Measurements from ENCODE around the gene HOXC9. TPM values are rescaled to one million over a fixed set of nuclear protein-coding genes. Genes with fewer than 3 reads are reported as not detected.

The HOXC9 gene
- total RNA-seq, 2 donors from 2014 or later, result 0.23 to 3.0 TPM

DNA sequence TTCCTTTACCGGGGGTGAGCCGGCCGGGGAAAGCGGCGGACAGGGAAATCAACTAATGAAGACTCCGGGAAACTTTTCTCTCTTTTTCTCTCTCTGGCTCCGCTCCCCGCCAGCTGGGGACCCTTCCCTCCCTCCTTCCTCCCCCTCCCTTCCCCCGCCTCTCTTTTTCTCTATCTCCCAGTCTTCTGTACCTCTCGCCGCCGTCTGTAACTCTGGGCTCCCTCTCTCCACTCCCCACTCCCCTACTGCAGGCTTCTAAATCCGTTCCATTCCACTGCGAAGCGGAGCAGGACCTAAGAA lies 33.9 kb upstream of the HOXC9 start:
- no peak overlapping the region for H3K27ac ChIP-seq
- intact Hi-C loops (cut with DNase I), result no loop called here
- H3K4me1 ChIP-seq (replicated peaks), result no peaks in the 10 kb centered on the region
- TF ChIP-seq, protein P1, sequence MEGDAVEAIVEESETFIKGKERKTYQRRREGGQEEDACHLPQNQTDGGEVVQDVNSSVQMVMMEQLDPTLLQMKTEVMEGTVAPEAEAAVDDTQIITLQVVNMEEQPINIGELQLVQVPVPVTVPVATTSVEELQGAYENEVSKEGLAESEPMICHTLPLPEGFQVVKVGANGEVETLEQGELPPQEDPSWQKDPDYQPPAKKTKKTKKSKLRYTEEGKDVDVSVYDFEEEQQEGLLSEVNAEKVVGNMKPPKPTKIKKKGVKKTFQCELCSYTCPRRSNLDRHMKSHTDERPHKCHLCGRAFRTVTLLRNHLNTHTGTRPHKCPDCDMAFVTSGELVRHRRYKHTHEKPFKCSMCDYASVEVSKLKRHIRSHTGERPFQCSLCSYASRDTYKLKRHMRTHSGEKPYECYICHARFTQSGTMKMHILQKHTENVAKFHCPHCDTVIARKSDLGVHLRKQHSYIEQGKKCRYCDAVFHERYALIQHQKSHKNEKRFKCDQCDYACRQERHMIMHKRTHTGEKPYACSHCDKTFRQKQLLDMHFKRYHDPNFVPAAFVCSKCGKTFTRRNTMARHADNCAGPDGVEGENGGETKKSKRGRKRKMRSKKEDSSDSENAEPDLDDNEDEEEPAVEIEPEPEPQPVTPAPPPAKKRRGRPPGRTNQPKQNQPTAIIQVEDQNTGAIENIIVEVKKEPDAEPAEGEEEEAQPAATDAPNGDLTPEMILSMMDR (IDR thresholded peaks at IDR 0.05), result no peak
- TF ChIP-seq POLR2A (IDR thresholded peaks at IDR 0.05) (no peak), POLR2AphosphoS5 (IDR thresholded peaks at IDR 0.05) (no peak)
- WGBS, result 8% methylated on average over 15 of the region's 15 CpGs
- H3K4me3 ChIP-seq, result no peak overlapping the region
- DNase-seq (ENCODE audit: low spot score), result no peak
- no peaks in the 10 kb centered on the region for H3K36me3 ChIP-seq
- H3K9me3 ChIP-seq, result no peaks in the 10 kb centered on the region
- peaks cover 53% of the 10 kb centered on the region for H3K27me3 ChIP-seq (replicated peaks; ENCODE audit: insufficient read depth)

DNA sequence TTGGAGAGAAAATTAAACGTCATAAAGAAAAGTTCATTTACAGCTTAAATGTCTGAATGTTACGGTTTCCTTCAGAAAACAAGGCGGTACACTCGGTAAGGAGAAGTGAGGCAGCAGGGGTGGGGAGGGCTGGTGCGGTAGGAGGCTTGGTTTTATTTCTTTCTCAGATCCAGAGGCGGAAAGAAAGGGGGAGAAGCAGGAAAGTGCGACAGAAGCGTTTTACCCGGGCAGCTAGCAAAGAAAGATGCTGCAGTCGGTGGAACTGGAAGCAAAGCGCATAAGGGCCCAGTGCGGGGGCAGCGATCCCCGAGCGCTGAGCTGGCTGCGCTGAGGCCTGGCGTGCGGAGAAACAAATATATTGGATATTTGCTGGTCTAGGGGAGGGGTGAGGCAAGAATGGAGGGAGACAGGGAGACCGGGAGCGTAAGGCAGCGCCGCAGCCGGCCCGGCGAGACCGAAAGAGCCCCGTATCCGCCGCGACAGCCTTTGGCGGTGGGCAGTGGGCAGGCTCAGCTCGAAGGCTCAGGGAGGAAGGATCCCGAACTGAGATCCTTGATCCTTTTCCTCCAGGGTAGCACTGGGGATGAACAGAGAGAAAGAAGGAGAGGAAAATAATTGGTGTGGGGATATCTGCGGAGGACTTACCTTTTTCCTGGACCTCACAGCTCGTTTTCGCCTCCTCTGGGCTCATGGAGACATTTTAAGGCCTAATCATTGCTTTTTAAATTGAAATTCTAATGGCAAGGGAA lies 33.4 kb upstream of the HOXC9 start:
- no peak for DNase-seq (ENCODE audit: low spot score)
- H3K36me3 ChIP-seq, result no peaks in the 10 kb centered on the region
- H3K27me3 ChIP-seq (replicated peaks; ENCODE audit: insufficient read depth), result peaks cover 53% of the 10 kb centered on the region
- no peak overlapping the region for H3K27ac ChIP-seq
- WGBS, result 36% methylated on average over 36 of the region's 36 CpGs
- TF ChIP-seq POLR2A (IDR thresholded peaks at IDR 0.05) (no peak), POLR2AphosphoS5 (IDR thresholded peaks at IDR 0.05) (no peak)
- TF ChIP-seq, protein P1 (IDR thresholded peaks at IDR 0.05), result no peak
- no peaks in the 10 kb centered on the region for H3K4me1 ChIP-seq (replicated peaks)
- intact Hi-C loops (cut with DNase I), result no loop called here
- no peaks in the 10 kb centered on the region for H3K9me3 ChIP-seq
- H3K4me3 ChIP-seq, result no peak overlapping the region

DNA sequence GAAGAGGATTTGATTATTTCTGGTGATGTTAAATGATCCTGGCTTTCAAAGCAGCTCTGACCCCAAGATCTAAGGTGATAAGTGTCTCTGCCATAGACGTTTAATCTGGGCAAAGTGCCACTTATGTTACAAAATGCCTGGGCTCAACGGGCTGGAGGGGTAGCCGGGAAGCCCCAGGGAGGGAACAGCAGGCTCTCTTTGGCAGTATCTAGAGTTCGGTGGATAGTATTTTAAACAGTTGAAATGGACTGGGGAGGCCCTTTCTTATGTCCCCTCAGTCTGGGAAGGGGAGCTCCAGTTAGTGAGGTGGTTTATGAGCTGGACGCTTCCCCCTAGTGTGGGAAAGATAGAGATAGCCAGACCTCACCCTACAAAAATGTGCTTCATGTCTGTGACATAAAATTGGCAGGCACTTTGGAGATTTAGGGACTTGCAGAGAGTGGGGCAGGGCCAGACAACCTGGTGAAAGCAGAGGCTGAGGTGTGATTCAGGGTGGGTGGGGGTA lies 32.5 kb upstream of the HOXC9 start:
- 32% methylated on average over 5 of the region's 5 CpGs for WGBS
- Histone ChIP-seq H3K4me1 (replicated peaks) (no peaks in the 10 kb centered on the region), H3K4me3 (no peak overlapping the region), H3K27ac (no peak overlapping the region), H3K9me3 (no peaks in the 10 kb centered on the region), H3K27me3 (replicated peaks; ENCODE audit: insufficient read depth) (peaks cover 60% of the 10 kb centered on the region), H3K36me3 (no peaks in the 10 kb centered on the region)
- no peak for DNase-seq (ENCODE audit: low spot score)
- TF ChIP-seq POLR2A (IDR thresholded peaks at IDR 0.05), result no peak
- TF ChIP-seq, protein P1 (IDR thresholded peaks at IDR 0.05), result no peak
- TF ChIP-seq POLR2AphosphoS5 (IDR thresholded peaks at IDR 0.05), result no peak
- intact Hi-C loops (cut with DNase I), result no loop called here

DNA sequence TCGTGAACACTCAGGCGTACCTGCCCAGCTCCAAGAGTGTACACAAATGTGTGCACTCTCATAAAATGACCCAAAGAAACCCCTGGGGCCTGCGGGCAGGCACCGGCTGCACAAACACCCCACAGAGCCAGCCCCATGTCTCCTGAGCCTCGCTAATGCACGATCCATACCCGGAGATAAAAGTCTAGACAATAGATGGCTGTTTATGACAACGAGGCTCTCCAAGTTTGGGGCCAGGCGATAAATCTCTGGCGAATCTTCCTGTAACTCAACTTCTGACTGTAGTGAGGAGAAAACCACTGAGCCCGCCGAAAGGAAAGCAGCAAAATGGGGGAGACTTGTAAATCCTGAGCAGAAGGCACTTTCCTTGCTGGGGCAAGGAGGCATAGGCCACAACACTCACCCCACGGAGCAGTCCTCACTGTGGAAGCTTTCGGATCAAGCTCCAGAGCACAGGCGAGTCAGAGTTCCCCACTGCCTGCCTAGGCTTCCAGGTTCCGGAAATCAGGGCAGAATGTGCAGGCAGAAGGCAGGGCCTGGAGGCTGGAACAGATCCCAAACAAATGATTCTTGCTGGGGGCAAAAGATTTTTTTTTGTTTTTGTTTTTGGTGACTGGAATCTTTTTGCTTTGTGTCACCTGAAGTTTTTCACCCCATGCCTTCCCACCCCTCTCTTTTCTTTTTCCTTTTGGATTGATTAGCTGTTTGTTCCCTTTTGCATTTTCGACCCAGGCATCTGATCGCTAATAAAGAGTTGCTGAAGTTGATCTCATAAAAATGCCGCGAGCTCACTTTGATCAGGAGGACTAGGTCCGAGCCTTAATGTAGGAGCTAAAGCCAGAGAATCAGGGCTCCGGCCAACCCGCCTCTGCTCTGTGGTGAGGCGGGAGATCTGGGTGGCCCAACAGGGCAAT lies 31.5 kb upstream of the HOXC9 start:
- Histone ChIP-seq H3K36me3 (no peaks in the 10 kb centered on the region), H3K4me3 (no peak overlapping the region), H3K27ac (no peak overlapping the region), H3K9me3 (no peaks in the 10 kb centered on the region), H3K4me1 (replicated peaks) (no peaks in the 10 kb centered on the region), H3K27me3 (replicated peaks; ENCODE audit: insufficient read depth) (peaks cover 60% of the 10 kb centered on the region)
- TF ChIP-seq POLR2AphosphoS5 (IDR thresholded peaks at IDR 0.05), result no peak
- TF ChIP-seq, protein P1 (IDR thresholded peaks at IDR 0.05), result no peak
- 29% methylated on average over 24 of the region's 24 CpGs for WGBS
- intact Hi-C loops (cut with DNase I), result no loop called here
- DNase-seq (ENCODE audit: low spot score), result no peak
